ENCODE results near the gene METTL13.

DNA sequence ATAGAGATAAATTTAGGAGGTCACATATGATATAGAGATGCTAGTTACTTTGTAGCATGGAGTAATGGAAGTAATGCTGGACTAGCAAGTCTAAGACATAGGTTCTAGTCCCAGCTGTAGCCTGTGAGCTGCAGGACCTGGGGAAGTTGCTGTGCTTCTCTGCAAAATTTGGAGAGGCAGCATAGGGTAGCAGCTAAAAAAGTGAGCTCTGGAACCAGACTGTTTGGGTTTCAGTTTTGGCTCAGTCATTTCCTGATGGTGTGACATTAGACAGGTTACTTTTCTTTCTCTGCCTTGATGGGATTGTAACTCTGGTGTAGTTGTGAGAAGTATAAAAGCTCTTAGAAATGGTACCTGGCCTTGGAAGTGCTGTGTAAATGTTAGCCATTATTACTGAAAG lies 3.3 kb downstream of the METTL13 start:
- TF ChIP-seq, protein P1, sequence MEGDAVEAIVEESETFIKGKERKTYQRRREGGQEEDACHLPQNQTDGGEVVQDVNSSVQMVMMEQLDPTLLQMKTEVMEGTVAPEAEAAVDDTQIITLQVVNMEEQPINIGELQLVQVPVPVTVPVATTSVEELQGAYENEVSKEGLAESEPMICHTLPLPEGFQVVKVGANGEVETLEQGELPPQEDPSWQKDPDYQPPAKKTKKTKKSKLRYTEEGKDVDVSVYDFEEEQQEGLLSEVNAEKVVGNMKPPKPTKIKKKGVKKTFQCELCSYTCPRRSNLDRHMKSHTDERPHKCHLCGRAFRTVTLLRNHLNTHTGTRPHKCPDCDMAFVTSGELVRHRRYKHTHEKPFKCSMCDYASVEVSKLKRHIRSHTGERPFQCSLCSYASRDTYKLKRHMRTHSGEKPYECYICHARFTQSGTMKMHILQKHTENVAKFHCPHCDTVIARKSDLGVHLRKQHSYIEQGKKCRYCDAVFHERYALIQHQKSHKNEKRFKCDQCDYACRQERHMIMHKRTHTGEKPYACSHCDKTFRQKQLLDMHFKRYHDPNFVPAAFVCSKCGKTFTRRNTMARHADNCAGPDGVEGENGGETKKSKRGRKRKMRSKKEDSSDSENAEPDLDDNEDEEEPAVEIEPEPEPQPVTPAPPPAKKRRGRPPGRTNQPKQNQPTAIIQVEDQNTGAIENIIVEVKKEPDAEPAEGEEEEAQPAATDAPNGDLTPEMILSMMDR (IDR thresholded peaks at IDR 0.05): no peak
- TF ChIP-seq EZH2phosphoT487 (IDR thresholded peaks at IDR 0.05): no peak

All from neural progenitor cell (in vitro differentiated cells).